HG02870 (cell line): ENCODE results near the gene DNAJC2.

Experiments
- ATAC-seq: cut with Tn5 transposase; IDR thresholded peaks from one replicate; pipeline ENCODE4 v1.9.1; 2021; ENCODE audit warnings: mild to moderate bottlenecking, moderate library complexity; ENCODE audit not compliant: unreplicated experiment

Gene DNAJC2

DNA sequence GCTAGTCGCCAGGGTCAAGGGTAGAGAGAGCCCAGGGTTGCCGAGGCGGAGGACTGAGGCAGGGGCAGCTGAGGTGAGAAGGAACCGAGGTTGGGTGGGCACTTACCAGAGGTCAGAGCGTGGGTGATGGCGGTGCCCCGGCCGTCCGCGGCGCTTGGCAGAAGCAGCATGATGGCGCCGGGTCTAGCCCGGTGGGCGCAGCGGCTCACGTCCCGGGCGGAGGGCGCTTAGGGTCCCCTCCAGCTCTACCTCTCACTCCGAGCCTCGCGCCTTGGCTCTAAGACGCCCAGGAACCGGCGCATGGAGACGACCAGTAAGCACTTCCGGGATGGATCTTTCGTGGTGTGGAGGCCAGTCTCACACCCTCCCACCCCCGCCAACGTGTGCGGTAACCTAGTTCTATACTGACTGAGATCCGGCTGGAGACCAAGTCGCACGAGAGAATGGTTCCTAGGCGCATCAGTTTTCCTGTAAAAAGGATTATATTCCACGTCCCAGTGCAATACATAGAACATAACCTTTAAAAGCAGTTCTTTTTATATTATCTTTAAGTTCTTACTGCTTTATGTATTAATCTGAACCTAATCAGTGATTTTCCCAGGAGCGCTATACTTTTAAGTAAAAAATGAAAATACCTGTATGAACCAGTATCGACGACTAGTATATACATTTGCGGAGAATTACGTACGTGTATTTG, at the start of gene DNAJC2:
Gene DNAJC2 (minus strand): TSS at position 315 of the 697 bp plus-strand sequence. CDS start 145 bp downstream, at position 170.
- peak; percentile 70 for ATAC-seq

GRCh38 chr7:103391976-103392375, 47.4 kb upstream of the DNAJC2 start:
- ATAC-seq = no peak

- no peak for ATAC-seq
These were observed 46.6 kb upstream of the DNAJC2 start for GRCh38 chr7:103391150-103391549.

GRCh38 chr7:103389263-103389662, 44.7 kb upstream of the DNAJC2 start:
- no peak for ATAC-seq

DNA sequence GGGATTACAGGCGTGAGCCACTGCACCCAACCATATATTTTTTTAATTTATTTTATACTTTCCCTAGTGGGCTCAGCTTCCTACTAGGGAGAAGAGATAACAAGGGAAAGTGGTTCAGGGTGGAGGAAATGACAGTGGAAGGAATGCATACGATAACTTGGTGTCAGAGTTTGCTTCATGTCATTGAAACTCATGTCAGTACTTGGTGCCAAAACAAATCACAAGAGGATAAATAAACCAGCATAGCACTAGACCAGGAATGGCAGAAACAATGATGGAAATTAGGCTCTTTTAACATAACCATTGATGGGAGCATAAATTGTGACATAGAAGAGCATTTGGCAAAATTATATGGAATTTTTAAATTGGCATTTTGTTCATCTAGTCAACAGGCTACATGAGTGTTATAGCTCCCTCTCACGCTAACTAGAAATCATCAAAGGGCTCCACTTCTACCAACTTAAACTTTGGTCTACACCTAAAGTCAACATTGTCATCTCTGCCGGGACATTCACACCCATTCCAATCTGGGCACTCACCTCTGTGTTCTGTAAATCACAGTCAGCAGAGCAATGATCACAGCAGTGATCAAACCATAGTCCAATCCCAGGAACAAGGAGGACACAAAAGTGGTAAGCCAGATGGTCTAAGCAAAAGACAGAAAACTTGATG, 44.0 kb upstream of the DNAJC2 start:
- no peak for ATAC-seq

- ATAC-seq = no peak
These were observed 42.7 kb upstream of the DNAJC2 start for GRCh38 chr7:103387242-103387641.

- no peak for ATAC-seq
These were observed 37.5 kb upstream of the DNAJC2 start for GRCh38 chr7:103382032-103382402.

GRCh38 chr7:103381280-103382031, 36.9 kb upstream of the DNAJC2 start:
- ATAC-seq = no peak

DNA sequence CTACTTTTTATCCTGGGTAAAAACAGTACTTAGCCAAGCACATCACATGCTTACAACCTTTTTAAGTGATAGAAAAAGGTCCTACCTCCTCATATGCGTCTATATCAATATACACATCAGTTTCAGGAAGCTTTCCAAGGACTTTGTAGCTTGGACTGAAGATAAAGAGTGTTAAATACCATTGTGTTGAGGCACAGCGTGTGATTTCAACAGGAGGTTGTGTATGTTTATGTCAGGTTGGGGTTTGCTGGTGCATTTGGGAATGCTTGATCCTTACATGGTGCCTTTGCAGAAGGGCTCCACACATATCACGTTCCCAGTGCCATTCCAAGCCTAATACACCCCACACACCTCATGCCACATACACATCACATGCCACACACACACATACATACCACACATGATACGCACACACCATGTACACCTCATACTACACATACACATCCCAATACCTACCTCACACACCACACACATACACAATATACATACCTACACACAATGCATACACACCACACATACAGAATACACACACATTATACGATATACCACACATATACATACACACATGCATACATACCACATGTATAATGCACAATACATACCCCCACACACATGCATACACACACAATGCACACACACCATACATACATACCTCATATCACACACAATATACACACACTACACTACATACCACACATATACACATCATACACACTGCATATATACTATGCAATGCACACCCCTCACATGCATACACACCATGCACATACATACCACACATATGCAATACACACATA, 36.0 kb upstream of the DNAJC2 start:
- no peak for ATAC-seq

- ATAC-seq = no peak
These were observed 34.9 kb upstream of the DNAJC2 start for GRCh38 chr7:103379270-103379975.

GRCh38 chr7:103373866-103374643, 29.5 kb upstream of the DNAJC2 start:
- no peak for ATAC-seq

- no peak for ATAC-seq
These were observed 24.9 kb upstream of the DNAJC2 start for GRCh38 chr7:103369432-103369831.

- ATAC-seq = no peak
These were observed 5.2 kb upstream of the DNAJC2 start for GRCh38 chr7:103349805-103350204.

- ATAC-seq = no peak
These were observed 4.4 kb upstream of the DNAJC2 start for GRCh38 chr7:103348959-103349358.

GRCh38 chr7:103348452-103348851, 3.9 kb upstream of the DNAJC2 start:
- no peak for ATAC-seq

DNA sequence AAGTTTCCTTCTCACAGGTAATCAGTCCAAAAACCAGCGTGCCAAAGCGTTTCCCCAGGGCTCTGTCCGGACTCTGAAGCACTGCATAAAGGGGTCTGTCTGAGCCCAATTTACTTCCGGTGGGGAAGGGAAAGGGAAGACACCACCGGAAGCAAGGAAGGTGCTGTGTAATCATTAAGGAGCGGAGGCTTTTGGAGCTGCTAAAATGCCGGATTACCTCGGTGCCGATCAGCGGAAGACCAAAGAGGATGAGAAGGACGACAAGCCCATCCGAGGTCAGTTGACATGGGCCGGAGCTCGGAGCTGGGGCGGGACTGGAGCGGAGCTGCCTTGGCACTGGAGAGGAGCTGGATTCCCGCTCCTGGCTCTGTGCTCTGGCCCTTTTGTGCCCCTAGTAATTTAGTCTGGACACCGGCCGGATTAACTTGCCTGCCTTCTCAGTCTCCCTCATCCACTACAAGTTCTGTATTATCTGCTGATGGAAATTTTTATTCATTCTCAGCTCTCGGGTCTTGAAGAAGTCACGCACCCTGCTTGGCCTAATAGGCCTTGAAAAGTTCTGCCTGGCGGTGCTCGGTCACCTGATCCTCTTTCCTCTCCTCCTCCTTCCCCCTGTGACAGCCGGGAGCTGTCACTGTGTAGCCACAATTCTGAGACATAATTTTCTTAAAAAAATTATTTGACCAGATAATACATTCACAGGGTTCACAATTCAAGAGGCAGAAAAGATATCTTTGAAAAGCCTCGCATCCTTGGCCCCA, 3.1 kb upstream of the DNAJC2 start, which contains the start of gene PSMC2:
Gene PSMC2 (plus strand): TSS at position 137 of the 761 bp plus-strand sequence. CDS start 69 bp downstream, at position 206.
- ATAC-seq = peak; percentile 57

- no peak for ATAC-seq
These were observed 1.8 kb upstream of the DNAJC2 start for GRCh38 chr7:103346396-103346795.

DNA sequence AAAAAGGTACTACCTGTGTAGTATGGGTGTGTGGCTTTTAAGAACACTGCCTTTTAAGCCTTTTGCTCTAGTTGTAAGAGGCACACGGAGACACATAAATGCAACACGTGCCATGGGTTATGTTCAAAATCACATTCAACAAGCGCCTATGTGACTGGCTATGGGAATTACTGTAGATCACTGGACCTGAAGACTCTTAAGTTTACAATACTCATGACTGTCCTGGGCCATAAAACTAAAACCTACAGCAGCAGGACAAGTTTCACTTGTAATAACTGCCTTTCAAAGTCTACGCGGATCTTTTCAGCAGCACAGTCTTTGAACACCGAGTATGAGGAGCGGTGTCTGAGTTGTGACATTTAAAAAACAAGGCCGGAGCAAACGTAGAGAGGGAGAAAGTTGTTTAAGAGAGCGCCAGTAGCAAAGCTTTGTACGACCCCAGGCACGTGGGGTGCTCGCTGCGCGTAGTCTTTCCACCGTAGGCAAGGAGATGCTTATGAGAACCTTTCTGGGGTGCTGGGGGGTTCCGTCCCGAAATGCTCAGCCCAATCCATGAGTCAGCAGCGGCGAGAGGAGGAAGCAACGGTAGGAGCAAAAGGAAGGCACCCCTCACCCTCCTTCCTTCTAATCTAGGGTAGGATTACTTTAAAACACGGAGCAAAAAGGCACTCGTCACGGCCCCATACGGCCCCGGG, 662 bp downstream of the DNAJC2 start:
- peak; percentile 16 for ATAC-seq
